Right renal pelvis (tissue), 4 donors: ENCODE results near the gene RFWD3. TPM values are rescaled to one million over a fixed set of nuclear protein-coding genes. Genes with fewer than 3 reads are reported as not detected.

Experiments
- DNase-seq, 4 donors: peaks; one replicate each; pipeline ENCODE4 v3.0.0-alpha.2; 2013; ENCODE audit warnings: low read depth in 4 of 4, low spot score in 3 of 4, missing footprints in 1 of 4
- polyA plus RNA-seq, 4 donors: library from polyadenylated mRNA; unstranded; fragments of 120-200 nt; gene quantifications; one replicate each; pipeline ENCODE4 v1.2.1, GENCODE V29; 2013; ENCODE audit not compliant: insufficient read length in 4 of 4

Gene RFWD3
- polyA plus RNA-seq, 4 donors: 24.4 to 29.2 (median 27.7) TPM

DNA sequence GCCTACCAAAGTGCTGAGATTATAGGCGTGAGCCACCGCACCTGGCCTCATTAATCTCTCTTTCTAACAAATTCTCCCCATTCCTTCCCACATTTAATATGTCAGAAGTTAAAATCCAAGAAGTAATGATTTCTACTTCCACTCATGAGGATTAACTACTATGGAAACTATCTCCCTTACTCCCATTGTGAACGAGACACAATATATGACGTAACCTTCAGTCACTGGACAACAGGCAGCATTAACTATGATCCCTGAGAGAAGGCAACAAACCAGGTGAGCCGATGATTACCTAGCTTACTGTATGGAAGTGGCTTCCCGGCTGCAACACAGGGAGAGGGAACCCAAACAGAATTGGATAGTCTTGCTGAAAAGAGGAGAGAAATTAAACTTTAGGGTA, 79.7 kb downstream of the RFWD3 start:
- no peak for DNase-seq

DNA sequence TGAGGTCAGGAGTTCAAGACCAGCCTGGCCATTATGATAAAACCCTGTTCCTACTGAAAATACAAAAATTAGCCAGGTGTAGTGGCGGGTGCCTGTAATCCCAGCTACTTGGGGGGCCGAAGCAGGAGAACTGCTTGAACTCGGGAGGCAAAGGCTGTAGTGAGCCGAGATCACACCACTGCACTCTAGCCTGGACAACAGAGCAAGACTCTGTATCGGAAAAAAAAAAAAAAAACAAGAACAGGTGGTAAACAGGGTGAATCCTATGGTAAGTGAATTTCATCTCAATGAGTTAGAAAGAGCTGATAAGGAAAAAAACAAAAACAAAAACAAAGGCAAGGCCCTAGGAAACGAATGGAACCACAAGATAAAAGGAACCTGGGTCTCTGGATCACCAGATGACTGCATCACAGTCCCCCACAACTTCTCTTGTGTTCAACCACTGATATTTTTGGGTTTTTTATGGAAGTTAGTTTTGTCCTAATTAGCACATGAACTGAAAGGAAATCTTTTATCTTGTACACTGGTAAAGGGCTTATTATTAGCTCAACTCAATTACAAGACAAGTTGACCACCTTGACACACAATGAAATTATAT, 80.7 kb downstream of the RFWD3 start:
- no peak for DNase-seq

DNA sequence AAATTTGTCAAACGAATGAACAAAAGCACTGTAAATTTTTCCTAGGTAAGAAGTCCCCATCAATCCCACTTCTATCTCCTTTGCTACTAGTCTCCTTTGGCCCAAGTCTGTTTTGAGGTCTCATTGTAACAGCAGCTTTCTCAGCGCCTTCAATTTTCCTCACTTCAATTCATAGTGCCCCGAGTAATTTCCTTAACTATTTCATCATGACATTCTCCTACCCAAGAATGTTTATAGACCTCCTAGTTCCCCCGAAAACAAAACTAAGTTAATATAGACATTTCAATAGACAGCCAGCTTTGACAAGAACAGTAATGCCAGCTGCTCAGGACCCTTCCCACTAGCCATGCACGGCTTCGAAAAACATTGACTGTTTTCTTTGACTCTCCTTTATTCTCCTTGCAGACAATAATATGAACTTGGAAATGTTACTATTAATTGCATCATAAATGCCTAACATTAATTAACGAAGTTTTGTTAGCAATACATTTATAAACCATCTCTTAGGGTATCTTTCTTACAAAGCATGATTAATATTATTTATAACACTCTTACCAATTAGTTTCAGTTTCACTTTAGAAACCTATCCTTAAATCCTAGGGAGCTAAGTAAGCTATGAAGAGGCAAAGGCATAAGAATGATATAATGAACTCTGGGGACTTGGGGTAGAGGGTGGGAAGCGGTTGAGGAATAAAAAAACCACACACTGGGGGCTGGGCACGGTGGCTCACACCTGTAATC, 82.6 kb downstream of the RFWD3 start:
- DNase-seq: no peak

DNA sequence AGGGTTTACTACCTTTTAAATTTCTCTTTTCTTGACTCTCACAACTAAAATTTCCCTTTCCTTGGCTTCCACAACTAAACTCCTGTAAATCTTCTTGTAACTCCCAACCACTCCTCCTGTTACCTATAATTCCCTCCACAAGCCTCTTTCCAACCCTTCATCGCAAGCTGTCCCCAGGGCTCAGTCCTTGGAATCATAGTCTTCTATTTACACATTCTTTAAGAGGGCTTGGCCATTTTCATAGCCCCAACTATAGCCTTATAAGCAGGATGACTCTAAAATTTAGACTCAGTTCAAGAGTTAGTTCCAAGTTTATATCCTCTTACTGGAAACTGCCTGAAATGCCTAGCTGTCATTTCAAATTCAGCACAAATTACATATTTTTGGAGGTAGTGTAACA, 83.7 kb downstream of the RFWD3 start:
- no peak for DNase-seq

DNA sequence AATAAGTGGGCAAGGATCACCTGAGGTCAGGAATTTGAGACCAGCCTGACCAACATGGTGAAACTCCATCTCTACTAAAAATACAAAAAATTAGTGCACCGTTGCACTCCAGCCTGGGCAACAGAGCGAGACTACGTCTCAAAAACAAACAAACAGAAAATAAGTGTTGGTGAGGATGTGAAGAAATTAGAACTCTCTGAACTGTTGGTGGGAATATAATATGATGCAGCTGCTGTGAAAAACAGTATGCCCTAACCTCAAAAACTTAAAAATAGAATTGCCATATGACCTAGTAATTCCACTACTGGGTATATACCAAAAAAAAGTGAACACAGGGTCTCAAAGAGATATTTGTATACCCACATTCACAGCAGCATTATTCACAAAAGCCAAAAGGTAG, 85.8 kb downstream of the RFWD3 start:
- no peak for DNase-seq

DNA sequence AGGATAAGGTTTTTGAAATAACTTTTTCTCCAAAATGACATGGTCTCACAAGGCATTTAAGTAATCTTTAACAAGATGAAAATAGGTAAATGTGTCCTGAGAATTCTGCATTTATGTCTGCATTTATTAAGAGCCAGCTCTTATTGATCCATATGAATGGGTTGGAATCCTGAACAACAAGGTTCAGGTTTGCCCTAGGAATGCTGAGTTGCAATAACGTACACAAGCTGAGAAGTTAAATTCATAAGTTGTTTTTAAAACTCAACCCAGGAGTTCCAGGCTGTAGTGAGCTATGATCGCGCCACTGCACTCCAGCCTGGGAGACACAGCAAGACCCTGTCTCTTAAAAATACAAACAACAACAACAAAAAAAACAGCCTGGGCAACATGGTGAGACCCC, 87.8 kb downstream of the RFWD3 start:
- no peak for DNase-seq

DNA sequence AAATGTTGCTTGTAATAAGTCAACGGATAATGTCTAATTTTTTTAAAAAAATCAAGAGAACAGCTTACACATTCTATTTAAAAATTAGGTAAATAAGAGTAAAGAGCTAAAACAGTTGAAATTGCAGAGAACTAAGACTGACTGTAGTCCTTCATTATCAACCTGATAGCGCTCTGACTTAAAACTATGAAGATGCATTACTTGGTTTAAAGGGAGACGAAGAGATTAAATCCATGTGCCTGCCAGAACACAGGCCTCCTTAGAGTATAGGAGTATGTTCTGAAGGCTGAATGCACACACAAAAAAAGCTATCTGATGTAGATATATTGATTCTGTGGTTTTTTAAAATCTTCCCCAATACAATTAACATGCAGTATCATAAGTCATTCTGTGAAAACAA, 88.2 kb downstream of the RFWD3 start:
- no peak for DNase-seq

DNA sequence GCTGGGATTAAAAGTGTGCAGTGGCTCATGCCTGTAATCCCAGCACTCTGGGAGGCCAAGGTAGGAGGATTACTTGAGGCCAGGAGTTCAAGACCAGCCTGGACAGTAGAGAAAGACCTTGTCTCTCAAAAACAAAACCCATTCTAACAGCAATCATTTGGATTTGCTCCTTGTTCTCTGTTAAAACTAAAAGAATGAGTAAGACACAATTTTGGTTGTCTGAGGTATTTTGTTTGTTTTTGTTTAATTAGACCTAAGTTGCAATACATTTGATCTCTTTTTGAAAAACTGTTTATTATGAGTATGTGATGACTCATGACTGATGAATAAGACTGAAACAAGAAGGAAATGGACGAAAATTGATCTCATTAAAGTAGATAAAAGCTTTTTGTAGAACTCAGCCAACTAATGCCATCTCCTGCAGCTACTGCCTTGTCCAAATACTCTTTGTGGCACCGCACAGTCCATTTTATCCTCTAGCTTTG, 88.8 kb downstream of the RFWD3 start:
- DNase-seq: no peak

DNA sequence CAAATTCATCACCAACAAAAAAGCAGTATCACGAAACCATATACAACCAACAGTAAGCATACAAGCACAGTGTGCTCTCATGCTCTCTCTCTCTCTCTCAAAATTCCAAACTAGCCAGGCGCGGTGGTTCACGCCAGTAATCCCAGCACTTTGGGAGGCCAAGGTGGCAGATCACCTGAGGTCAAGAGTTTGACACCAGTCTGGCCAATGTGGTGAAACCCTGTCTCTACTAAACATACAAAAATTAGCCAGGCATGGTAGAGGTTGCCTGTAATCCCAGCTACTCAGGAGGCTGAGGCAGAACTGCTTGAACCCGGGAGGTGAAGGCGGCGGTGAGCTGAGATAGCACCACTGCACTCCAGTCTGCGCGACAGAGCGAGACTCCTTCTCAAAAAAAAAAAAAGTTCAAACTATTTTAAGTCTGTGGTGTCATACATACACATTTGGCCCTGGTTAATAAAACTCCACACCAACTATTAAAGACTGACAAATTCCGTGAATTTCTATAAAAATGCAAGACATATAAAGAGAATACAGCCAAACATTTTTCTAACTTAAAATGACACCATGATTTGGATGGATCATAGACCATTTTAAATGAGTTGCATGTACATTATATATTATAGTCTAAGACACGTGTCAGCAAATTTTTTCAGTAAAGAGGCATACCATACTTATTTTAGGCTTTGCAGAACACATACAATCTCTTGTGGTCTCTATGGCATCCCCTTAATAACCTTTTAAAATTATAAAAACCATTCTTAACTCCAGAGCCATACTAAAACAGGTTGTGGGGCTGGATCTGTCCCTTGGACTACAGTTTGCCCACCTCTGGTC, 90.7 kb downstream of the RFWD3 start:
- no peak for DNase-seq

DNA sequence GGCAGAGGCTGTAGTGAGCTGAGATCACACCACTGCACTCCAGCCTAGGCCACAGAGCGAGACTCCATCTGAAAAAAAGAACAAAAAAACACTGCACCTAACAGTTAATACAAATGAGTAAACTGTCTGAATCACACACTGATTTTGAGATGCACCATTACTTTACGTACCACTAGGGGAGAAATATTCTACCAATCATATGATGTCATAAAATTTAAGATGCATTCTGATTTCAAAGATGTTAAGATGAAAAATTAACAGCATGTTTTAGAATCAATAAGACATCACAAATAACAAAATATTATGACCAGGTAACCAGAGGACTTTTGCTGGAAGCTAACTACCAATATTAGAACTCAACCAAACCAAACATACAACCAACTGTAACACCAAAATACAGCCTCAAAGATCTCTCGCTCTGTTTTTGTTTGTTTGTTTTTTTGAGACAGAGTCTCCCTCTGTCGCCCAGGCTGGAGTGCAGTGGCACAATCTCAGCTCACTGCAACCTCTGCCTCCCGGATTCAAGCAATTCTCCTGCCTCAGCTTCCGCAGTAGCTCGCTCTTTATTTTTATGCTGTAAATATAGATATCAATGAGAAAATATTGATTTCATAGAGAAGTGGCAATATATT, 91.4 kb downstream of the RFWD3 start:
- no peak for DNase-seq

DNA sequence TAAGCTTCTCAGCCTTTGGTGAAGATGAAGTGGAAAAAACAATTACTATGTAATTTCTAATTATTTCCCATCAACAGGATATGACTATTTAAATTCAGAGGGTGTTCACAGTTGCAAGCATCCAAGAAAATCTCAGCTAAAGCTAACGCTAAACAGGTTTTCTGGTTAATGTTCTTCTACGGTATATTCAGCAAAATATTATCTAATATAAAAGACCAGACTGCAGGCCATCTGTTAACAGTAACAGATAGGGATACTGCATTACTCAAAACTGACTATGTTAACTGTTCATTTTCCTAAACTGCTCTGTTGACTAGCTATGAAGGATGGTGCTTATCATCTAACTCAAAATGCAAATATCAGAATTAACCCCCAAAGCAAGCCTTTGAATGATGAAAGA, 92.5 kb downstream of the RFWD3 start:
- no peak for DNase-seq

DNA sequence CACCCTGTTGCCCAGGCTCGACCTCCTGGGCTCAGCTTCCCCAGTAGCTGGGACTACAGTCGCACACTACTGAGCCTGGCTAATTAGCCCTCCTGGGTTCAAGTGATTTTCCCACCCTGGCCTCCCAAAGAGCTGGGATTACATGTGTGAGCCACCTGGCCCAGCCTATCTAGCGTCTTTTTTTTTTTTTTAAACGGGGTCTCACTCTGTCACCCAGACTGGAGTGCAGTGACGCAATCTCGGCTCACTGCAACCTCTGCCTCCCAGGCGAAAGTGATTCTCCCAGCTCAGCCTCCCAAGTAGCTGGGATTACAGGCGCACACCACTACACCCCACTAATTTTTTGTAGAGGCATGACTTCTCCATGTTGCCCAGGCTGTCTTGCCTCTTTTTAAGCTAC, 93.1 kb downstream of the RFWD3 start:
- no peak for DNase-seq

Other genes with a start within 250 kb of the RFWD3 start
- gene CLEC18B, start 245.4 kb downstream of the RFWD3 start, polyA plus RNA-seq: 100 to 1,000 TPM in 3 of 4 donors, 10 to 100 TPM in 1; 91.0 to 130 (median 124) TPM
- 100 to 1,000 TPM; 155 to 169 (median 160) TPM for gene GLG1, start 59.8 kb downstream of the RFWD3 start, polyA plus RNA-seq
- 1 to 10 TPM; 2.8 to 4.2 (median 3.8) TPM for gene MLKL, start 34.0 kb upstream of the RFWD3 start, polyA plus RNA-seq
- 1 to 10 TPM; 2.7 to 4.0 (median 3.5) TPM for gene FA2H, start 107.9 kb upstream of the RFWD3 start, polyA plus RNA-seq